K562 (cell line): Measurements from ENCODE around the gene TMIGD2. TPM values are rescaled to one million over a fixed set of nuclear protein-coding genes. Genes with fewer than 3 reads are reported as not detected.

Experiments used
- ASH1L ChIP-seq: fragments of 450-650 bp; IDR thresholded peaks from 2 replicates; pipeline ENCODE4 v1.6.1; 2018; ENCODE audit warnings: borderline replicate concordance, mild to moderate bottlenecking, low read depth; ENCODE audit not compliant: partially characterized antibody
- CBX2 ChIP-seq: fragments of 200-600 bp; sonication (generic); IDR thresholded peaks from one replicate; pipeline ENCODE4 v1.6.1; 2012; ENCODE audit warnings: mild to moderate bottlenecking, low read length, inconsistent platforms; ENCODE audit not compliant: insufficient read depth, poor library complexity, severe bottlenecking
- CBX8 ChIP-seq: fragments of 200-600 bp; sonication (generic); IDR thresholded peaks from 2 replicates; pipeline ENCODE4 v1.6.1; 2012; ENCODE audit warnings: borderline replicate concordance, mixed run types, low read depth, mild to moderate bottlenecking, moderate library complexity, mixed read lengths, low read length, control low read depth, inconsistent platforms; ENCODE audit not compliant: poor library complexity, severe bottlenecking; ENCODE audit errors: extremely low read depth
- CCAR2 ChIP-seq: fragments of 200-400 bp; formaldehyde crosslinking; IDR thresholded peaks from 2 replicates; pipeline ENCODE4 v1.6.1; 2017; ENCODE audit warnings: mild to moderate bottlenecking, low read depth, low read length
- EP400 ChIP-seq: fragments of 450-650 bp; IDR thresholded peaks from 2 replicates; pipeline ENCODE4 v1.6.1; 2017; ENCODE audit warnings: antibody characterized with exemption, mild to moderate bottlenecking, moderate library complexity
- GATAD2A ChIP-seq: fragments of 450-650 bp; IDR thresholded peaks from 2 replicates; pipeline ENCODE4 v1.6.1; 2017
- HEY1 ChIP-seq: fragments of 250-450 bp; sonication (Bioruptor Pico); IDR thresholded peaks from 2 replicates; pipeline ENCODE4 v1.5.0; 2020; ENCODE audit warnings: mild to moderate bottlenecking, moderate library complexity, borderline replicate concordance
- KLF10 ChIP-seq: fragments of 250-450 bp; sonication (Bioruptor Pico); IDR thresholded peaks from 2 replicates; pipeline ENCODE4 v1.6.1; 2021; ENCODE audit warnings: matching md5 sums
- NFIC ChIP-seq: fragments of 450-650 bp; IDR thresholded peaks from 2 replicates; pipeline ENCODE4 v1.6.1; 2017; ENCODE audit warnings: mild to moderate bottlenecking, inconsistent platforms
- PTTG1 ChIP-seq: fragments of 450-650 bp; IDR thresholded peaks from 2 replicates; pipeline ENCODE4 v1.6.1; 2016; ENCODE audit warnings: low read depth, mild to moderate bottlenecking, missing genetic modification characterization, missing compliant biosample characterization
- SIN3A ChIP-seq, 2 experiments: fragments of 150-350 bp in 1 of 2; IDR thresholded peaks; 2 replicates each; pipeline ENCODE4 v1.6.1; 2011 to 2016; ENCODE audit warnings: borderline replicate concordance in 2 of 2, low read depth in 2 of 2, low read length in 2 of 2, mild to moderate bottlenecking in 2 of 2, moderate library complexity in 2 of 2; ENCODE audit not compliant: control insufficient read depth in 1 of 2
- SIRT6 ChIP-seq: IDR thresholded peaks from one replicate; pipeline ENCODE4 v1.6.1; 2012; ENCODE audit warnings: low read depth, mild to moderate bottlenecking, control low read depth, inconsistent platforms, low read length, moderate library complexity
- SNRNP70 ChIP-seq: fragments of 200-400 bp; formaldehyde crosslinking; optimal IDR thresholded peaks from 2 replicates; pipeline ENCODE3; 2017; ENCODE audit warnings: low read depth, low read length
- ZNF551 ChIP-seq: fragments of 250-450 bp; sonication (Bioruptor Pico); IDR thresholded peaks from 2 replicates; pipeline ENCODE4 v1.5.0; 2021; ENCODE audit warnings: mild to moderate bottlenecking, moderate library complexity
- ZNF707 ChIP-seq: fragments of 250-450 bp; sonication (Bioruptor Pico); conservative IDR thresholded peaks from 2 replicates; pipeline ENCODE4 v1.8.0; 2022; ENCODE audit warnings: inconsistent platforms, mild to moderate bottlenecking, moderate library complexity
- ZNF830 ChIP-seq: fragments of 250-450 bp; sonication (Bioruptor Pico); IDR thresholded peaks from 2 replicates; pipeline ENCODE4 v1.5.0; 2021; ENCODE audit warnings: mild to moderate bottlenecking
- polyA plus RNA-seq, 8 experiments: library from polyadenylated mRNA; depleted of rRNA in 4 of 8; stranded (reverse) in 5 of 8; unstranded in 3 of 8; fragments of >200 nt; fragmentation: Nextera tagmentation in 2 of 8; fragmentation: Illumina TruSeq in 1 of 8; extraction: Ambion mirVana in 2 of 8; extraction: Trizol in 1 of 8; gene quantifications; 2 replicates each; pipeline versions ENCODE4 v1.2.1 to v1.2.3, GENCODE V29; 2011 to 2014; ENCODE audit warnings: inconsistent platforms in 1 of 8, missing spikeins in 1 of 8
- total RNA-seq, 7 experiments: library from RNA; depleted of rRNA in 6 of 7; stranded (reverse); fragments of >200 nt in 6 of 7; fragmentation: Illumina TruSeq in 2 of 7; extraction: Trizol in 2 of 7; gene quantifications; 2 replicates each; pipeline versions ENCODE4 v1.2.1 to v1.2.3, GENCODE V29; 2011 to 2021; ENCODE audit warnings: low replicate concordance in 1 of 7
- TF ChIP-seq, protein P1 (sequence below): fragments of 450-650 bp; IDR thresholded peaks from 2 replicates; pipeline ENCODE4 v1.6.1; 2016; ENCODE audit warnings: antibody characterized with exemption
- TF ChIP-seq, protein P2 (sequence below): fragments of 250-450 bp; sonication (Bioruptor Pico); IDR thresholded peaks from 2 replicates; pipeline ENCODE4 v1.6.1; 2021; ENCODE audit warnings: mild to moderate bottlenecking
- TF ChIP-seq, protein P3 (sequence below): fragments of 450-650 bp; IDR thresholded peaks from 2 replicates; pipeline ENCODE4 v1.6.1; 2016; ENCODE audit warnings: borderline replicate concordance
- TF ChIP-seq, protein P4 (sequence below): fragments of 450-650 bp; IDR thresholded peaks from 2 replicates; pipeline ENCODE4 v1.6.1; 2016
- TF ChIP-seq, protein P5 (sequence below): fragments of 250-450 bp; sonication (Bioruptor Pico); IDR thresholded peaks from 2 replicates; pipeline ENCODE4 v1.5.1; 2021; ENCODE audit warnings: mild to moderate bottlenecking

TMIGD2 gene
- total and polyA plus RNA-seq, 9 of the 15 experiments (the other 6 are each of a cell fraction or from before 2014, with no cell fraction given): not detected

DNA sequence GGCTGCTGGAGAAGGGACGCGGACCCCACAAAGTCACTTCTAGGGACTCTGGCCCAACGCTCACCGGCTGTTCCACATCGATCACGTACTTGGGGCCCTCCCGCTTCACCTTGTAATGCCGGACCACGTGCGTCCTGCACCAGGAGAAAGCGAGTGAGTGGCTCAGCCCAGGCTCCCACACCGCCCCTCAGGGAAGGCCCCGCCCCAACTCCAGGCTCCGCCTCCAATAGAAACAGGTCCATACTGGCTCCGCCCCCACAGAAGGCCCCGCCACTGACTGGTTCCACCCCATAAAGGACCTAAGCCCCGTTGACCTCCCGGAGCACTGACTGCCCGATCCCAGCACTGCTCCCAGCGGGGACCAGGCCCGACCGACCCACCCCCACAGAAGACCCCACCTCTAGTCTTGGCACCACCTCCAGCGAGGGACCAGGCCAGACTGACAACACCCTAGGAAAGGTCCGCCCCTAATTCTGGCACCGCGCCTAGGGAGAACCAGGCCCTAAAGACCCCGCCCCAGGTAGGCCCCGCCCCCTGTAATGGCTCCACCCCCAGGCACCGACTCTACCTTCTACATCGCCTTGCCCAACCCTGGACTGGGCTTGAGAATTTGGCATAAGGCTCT, 25.2 kb upstream of the TMIGD2 start (continued):
- TF ChIP-seq, protein P1, sequence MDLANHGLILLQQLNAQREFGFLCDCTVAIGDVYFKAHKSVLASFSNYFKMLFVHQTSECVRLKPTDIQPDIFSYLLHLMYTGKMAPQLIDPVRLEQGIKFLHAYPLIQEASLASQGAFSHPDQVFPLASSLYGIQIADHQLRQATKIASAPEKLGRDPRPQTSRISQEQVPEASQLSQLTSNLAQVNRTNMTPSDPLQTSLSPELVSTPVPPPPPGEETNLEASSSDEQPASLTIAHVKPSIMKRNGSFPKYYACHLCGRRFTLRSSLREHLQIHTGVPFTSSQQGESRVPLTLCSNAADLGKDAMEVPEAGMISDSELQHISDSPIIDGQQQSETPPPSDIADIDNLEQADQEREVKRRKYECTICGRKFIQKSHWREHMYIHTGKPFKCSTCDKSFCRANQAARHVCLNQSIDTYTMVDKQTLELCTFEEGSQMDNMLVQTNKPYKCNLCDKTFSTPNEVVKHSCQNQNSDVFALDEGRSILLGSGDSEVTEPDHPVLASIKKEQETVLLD: no peak
- TF ChIP-seq, protein P2, sequence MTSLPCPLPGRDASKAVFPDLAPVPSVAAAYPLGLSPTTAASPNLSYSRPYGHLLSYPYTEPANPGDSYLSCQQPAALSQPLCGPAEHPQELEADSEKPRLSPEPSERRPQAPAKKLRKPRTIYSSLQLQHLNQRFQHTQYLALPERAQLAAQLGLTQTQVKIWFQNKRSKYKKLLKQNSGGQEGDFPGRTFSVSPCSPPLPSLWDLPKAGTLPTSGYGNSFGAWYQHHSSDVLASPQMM (CRISPR knock-in tag): no peak
- TF ChIP-seq KLF10 (CRISPR knock-in tag) (no peak), ZNF707 (CRISPR knock-in tag) (no peak), SIRT6 (no peak), SIN3A (IDR thresholded peaks at IDR 0.05; ENCODE audit: borderline replicate concordance in 2 of 2, control insufficient read depth in 1 of 2, low read depth in 2 of 2, low read length in 2 of 2) (peak in 1 of 2 experiments; percentile 68; a peak in 1 of 4 replicates), EP400 (peak; percentile 87), ZNF830 (CRISPR knock-in tag) (no peak), SNRNP70 (no peak), GATAD2A (no peak), CBX2 (no peak), ASH1L (no peak), NFIC (peak; percentile 94), HEY1 (CRISPR knock-in tag) (no peak), CCAR2 (no peak), CBX8 (no peak), ZNF551 (CRISPR knock-in tag) (no peak), PTTG1 (no peak)
- TF ChIP-seq, protein P3, sequence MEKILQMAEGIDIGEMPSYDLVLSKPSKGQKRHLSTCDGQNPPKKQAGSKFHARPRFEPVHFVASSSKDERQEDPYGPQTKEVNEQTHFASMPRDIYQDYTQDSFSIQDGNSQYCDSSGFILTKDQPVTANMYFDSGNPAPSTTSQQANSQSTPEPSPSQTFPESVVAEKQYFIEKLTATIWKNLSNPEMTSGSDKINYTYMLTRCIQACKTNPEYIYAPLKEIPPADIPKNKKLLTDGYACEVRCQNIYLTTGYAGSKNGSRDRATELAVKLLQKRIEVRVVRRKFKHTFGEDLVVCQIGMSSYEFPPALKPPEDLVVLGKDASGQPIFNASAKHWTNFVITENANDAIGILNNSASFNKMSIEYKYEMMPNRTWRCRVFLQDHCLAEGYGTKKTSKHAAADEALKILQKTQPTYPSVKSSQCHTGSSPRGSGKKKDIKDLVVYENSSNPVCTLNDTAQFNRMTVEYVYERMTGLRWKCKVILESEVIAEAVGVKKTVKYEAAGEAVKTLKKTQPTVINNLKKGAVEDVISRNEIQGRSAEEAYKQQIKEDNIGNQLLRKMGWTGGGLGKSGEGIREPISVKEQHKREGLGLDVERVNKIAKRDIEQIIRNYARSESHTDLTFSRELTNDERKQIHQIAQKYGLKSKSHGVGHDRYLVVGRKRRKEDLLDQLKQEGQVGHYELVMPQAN: peak; percentile 93
- TF ChIP-seq, protein P4, sequence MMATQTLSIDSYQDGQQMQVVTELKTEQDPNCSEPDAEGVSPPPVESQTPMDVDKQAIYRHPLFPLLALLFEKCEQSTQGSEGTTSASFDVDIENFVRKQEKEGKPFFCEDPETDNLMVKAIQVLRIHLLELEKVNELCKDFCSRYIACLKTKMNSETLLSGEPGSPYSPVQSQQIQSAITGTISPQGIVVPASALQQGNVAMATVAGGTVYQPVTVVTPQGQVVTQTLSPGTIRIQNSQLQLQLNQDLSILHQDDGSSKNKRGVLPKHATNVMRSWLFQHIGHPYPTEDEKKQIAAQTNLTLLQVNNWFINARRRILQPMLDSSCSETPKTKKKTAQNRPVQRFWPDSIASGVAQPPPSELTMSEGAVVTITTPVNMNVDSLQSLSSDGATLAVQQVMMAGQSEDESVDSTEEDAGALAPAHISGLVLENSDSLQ: no peak; the same call in 1 of the 2 replicates
- TF ChIP-seq, protein P5, sequence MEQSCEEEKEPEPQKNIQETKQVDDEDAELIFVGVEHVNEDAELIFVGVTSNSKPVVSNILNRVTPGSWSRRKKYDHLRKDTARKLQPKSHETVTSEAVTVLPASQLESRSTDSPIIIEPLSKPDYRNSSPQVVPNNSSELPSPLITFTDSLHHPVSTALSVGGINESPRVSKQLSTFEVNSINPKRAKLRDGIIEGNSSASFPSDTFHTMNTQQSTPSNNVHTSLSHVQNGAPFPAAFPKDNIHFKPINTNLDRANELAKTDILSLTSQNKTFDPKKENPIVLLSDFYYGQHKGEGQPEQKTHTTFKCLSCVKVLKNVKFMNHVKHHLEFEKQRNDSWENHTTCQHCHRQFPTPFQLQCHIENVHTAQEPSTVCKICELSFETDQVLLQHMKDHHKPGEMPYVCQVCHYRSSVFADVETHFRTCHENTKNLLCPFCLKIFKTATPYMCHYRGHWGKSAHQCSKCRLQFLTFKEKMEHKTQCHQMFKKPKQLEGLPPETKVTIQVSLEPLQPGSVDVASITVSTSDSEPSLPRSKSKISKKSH (CRISPR knock-in tag): no peak
